SU-DHL-6 (cell line): Measurements from ENCODE around the gene DNAH3.

Experiments
- H2AFZ ChIP-seq: fragments of 200-600 bp; sonication (generic); 2 replicates; pipeline ENCODE4 v1.6.1; 2014; ENCODE audit warnings: low read depth, mild to moderate bottlenecking, moderate library complexity, mixed read lengths, antibody characterized with exemption, low read length; ENCODE audit not compliant: severe bottlenecking
- H3F3A ChIP-seq: fragments of 200-600 bp; shearing (Covaris generic); 2 replicates; pipeline ENCODE4 v1.6.0; 2016; ENCODE audit warnings: antibody characterized with exemption, mild to moderate bottlenecking; ENCODE audit not compliant: insufficient read depth
- H3K27ac ChIP-seq: fragments of 200-600 bp; sonication (generic); 2 replicates; pipeline ENCODE4 v1.5.1; 2016; ENCODE audit warnings: low read depth, mild to moderate bottlenecking, low read length, moderate library complexity, mixed read lengths
- H3K27me3 ChIP-seq: fragments of 200-600 bp; sonication (generic), shearing (Covaris generic); 2 replicates; pipeline ENCODE4 v1.6.0; 2014; ENCODE audit warnings: mild to moderate bottlenecking, low read length
- H3K36me3 ChIP-seq: fragments of 200-600 bp; sonication (generic); 2 replicates; pipeline ENCODE4 v1.6.1; 2014; ENCODE audit warnings: mild to moderate bottlenecking, low read length, mixed read lengths
- H3K4me2 ChIP-seq: fragments of 300-600, 200-600 bp; shearing (Covaris generic), sonication (generic); 2 replicates; pipeline ENCODE4 v1.6.0; 2014; ENCODE audit warnings: low read length, low read depth, mild to moderate bottlenecking; ENCODE audit not compliant: poor library complexity, severe bottlenecking
- H3K4me3 ChIP-seq: fragments of 200-600 bp; sonication (generic); 2 replicates; pipeline ENCODE4 v1.5.1; 2014; ENCODE audit warnings: antibody characterized with exemption, low read length, mild to moderate bottlenecking, mixed read lengths; ENCODE audit not compliant: insufficient read depth, poor library complexity, severe bottlenecking
- H3K79me2 ChIP-seq: fragments of 200-600 bp; sonication (generic); 2 replicates; pipeline ENCODE4 v1.6.1; 2014; ENCODE audit warnings: mild to moderate bottlenecking, low read length, moderate library complexity; ENCODE audit not compliant: insufficient read depth
- H3K9ac ChIP-seq: fragments of 200-600 bp; sonication (generic); 2 replicates; pipeline ENCODE4 v1.7.0; 2014; ENCODE audit warnings: mild to moderate bottlenecking, low read length
- H3K9me2 ChIP-seq: fragments of 200-600 bp; sonication (generic); replicated peaks from 2 replicates; pipeline ENCODE4 v1.6.1; 2014; ENCODE audit warnings: low read length; ENCODE audit not compliant: insufficient read depth
- H3K9me3 ChIP-seq: fragments of 200-600 bp; sonication (generic); 2 replicates; pipeline ENCODE4 v1.6.1; 2014; ENCODE audit warnings: low read length, mixed read lengths; ENCODE audit not compliant: insufficient read depth
- H4K20me1 ChIP-seq: fragments of 200-600 bp; sonication (generic); 2 replicates; pipeline ENCODE4 v1.6.1; 2014; ENCODE audit warnings: low read depth, mild to moderate bottlenecking, antibody characterized with exemption, low read length, moderate library complexity, mixed read lengths
- EZH2phosphoT487 ChIP-seq: fragments of 200-600 bp; sonication (generic), shearing (Covaris generic); conservative IDR thresholded peaks from 2 replicates; pipeline ENCODE4 v1.6.1; 2018; ENCODE audit warnings: mild to moderate bottlenecking, antibody characterized with exemption, low read length, moderate library complexity, mixed read lengths
- TF ChIP-seq, protein P1 (sequence below): fragments of 200-600 bp; sonication (generic); IDR thresholded peaks from one replicate; pipeline ENCODE4 v1.5.1; 2017; ENCODE audit warnings: antibody characterized with exemption, mild to moderate bottlenecking, low read length, moderate library complexity; ENCODE audit not compliant: insufficient read depth, poor library complexity, severe bottlenecking

Gene DNAH3

DNA sequence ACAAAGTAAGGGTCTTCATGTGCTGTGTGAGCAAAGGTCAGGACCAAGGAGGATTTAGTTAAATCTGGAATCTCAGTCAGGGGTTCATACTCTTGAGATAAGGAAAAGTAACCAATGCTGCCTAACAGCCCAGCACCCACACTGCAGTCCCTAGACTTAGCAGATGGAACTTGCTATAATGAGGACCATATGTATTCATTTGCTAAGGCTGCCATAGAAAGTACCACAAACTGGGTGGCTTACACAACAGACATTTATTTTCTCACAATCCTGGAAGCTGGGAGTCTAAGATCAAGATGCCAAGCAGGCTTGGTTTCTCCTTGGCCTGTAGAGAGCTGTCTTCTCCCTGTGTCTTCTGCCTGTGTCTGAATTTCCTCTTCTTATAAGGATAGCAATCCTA lies 40.0 kb upstream of the DNAH3 start:
- Histone ChIP-seq H3K27me3 (no peaks in the 10 kb centered on the region), H3K9me3 (no peaks in the 10 kb centered on the region), H3K36me3 (no peaks in the 10 kb centered on the region), H3K79me2 (no peaks in the 10 kb centered on the region), H3K9me2 (no peaks in the 10 kb centered on the region), H3K9ac (no peak overlapping the region), H3F3A (no peaks in the 10 kb centered on the region), H2AFZ (no peak overlapping the region), H4K20me1 (no peaks in the 10 kb centered on the region), H3K4me3 (no peak overlapping the region), H3K4me2 (no peak overlapping the region), H3K27ac (no peak overlapping the region)
- no peak for TF ChIP-seq EZH2phosphoT487
- TF ChIP-seq, protein P1, sequence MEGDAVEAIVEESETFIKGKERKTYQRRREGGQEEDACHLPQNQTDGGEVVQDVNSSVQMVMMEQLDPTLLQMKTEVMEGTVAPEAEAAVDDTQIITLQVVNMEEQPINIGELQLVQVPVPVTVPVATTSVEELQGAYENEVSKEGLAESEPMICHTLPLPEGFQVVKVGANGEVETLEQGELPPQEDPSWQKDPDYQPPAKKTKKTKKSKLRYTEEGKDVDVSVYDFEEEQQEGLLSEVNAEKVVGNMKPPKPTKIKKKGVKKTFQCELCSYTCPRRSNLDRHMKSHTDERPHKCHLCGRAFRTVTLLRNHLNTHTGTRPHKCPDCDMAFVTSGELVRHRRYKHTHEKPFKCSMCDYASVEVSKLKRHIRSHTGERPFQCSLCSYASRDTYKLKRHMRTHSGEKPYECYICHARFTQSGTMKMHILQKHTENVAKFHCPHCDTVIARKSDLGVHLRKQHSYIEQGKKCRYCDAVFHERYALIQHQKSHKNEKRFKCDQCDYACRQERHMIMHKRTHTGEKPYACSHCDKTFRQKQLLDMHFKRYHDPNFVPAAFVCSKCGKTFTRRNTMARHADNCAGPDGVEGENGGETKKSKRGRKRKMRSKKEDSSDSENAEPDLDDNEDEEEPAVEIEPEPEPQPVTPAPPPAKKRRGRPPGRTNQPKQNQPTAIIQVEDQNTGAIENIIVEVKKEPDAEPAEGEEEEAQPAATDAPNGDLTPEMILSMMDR: no peak

DNA sequence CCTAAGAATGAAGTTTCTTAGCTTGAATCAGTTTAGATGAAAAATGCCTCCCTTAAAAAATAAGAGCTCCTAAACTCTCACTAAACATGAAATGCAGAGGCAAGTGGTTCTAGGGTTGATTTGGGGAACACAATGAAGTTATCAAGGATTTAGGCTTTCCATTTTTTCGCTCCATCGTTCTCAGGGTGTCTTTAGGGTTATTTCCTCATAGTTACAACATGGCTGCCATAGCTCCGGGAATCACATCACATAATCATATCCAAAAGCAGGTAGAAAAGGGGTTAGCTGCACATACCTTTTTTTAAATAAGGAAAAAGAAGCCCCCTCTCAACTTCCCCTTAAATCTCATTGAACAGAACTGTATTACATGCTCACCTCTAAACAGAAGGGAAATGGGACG lies 39.4 kb upstream of the DNAH3 start:
- Histone ChIP-seq H3K36me3 (no peaks in the 10 kb centered on the region), H4K20me1 (no peaks in the 10 kb centered on the region), H2AFZ (no peak overlapping the region), H3K27ac (no peak overlapping the region), H3K79me2 (no peaks in the 10 kb centered on the region), H3K9ac (no peak overlapping the region), H3K9me3 (no peaks in the 10 kb centered on the region), H3K4me2 (no peak overlapping the region), H3K27me3 (no peaks in the 10 kb centered on the region), H3K4me3 (no peak overlapping the region), H3K9me2 (no peaks in the 10 kb centered on the region), H3F3A (no peaks in the 10 kb centered on the region)
- TF ChIP-seq, protein P1: no peak

DNA sequence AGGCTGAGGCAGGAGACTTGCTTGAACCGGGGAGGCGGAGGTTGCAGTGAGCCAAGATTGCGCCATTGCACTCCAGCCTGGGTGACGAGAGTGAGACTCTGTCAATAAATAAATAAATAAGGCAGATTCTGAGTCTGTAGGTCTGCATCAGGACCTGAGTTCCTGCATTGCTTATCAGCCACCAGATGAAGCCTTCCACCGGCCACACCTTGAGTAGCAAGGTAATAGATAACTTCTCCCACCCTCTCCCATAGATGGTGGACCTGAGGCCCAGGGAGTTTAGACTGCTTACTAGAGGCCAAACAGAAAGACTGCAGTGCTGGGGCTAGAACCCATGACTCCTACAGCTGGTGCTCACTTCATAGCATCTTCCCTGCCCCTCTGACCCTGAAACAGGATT lies 38.7 kb upstream of the DNAH3 start:
- H3K27me3 ChIP-seq: no peaks in the 10 kb centered on the region
- TF ChIP-seq, protein P1: no peak
- no peak for TF ChIP-seq EZH2phosphoT487
- no peaks in the 10 kb centered on the region for H3K9me3 ChIP-seq
- no peaks in the 10 kb centered on the region for H3K79me2 ChIP-seq
- H2AFZ ChIP-seq: no peak overlapping the region
- H4K20me1 ChIP-seq: no peaks in the 10 kb centered on the region
- no peak overlapping the region for H3K4me2 ChIP-seq
- H3K9me2 ChIP-seq: no peaks in the 10 kb centered on the region
- no peak overlapping the region for H3K9ac ChIP-seq
- no peak overlapping the region for H3K4me3 ChIP-seq
- no peaks in the 10 kb centered on the region for H3K36me3 ChIP-seq
- no peak overlapping the region for H3K27ac ChIP-seq
- H3F3A ChIP-seq: no peaks in the 10 kb centered on the region

DNA sequence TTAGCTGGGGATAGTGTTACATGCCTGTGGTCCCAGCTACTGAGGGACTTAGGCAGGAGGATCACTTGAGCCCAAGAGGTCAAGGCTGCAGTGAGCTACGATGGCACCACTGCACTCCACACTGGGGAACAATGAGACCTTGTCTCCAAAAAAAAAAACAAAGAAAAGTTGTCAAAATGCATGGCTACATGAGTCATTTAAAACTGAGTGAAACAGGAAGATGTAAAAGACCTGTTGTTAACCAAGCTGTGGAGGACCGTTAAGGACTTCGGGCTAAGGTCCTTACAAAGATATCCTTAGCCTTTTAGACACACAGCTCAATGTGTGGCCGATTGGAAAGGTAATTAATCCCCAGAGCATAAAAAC lies 35.7 kb upstream of the DNAH3 start:
- Histone ChIP-seq H3F3A (no peaks in the 10 kb centered on the region), H3K27ac (no peak overlapping the region), H3K9me3 (no peaks in the 10 kb centered on the region), H3K36me3 (no peaks in the 10 kb centered on the region), H3K9me2 (no peaks in the 10 kb centered on the region), H3K9ac (no peak overlapping the region), H4K20me1 (no peaks in the 10 kb centered on the region), H3K79me2 (no peaks in the 10 kb centered on the region), H3K27me3 (no peaks in the 10 kb centered on the region), H3K4me3 (no peak overlapping the region), H2AFZ (no peak overlapping the region), H3K4me2 (no peak overlapping the region)
- TF ChIP-seq EZH2phosphoT487: no peak
- TF ChIP-seq, protein P1: no peak
